ENCODE data around the gene KLRF2.

KLRF2 gene

GRCh38 chr12:9883175-9883574, 1.9 kb downstream of the KLRF2 start:
- no peak overlapping the region for H3K4me3 ChIP-seq (ENCODE audit: low read length)
- TF ChIP-seq, protein P1, sequence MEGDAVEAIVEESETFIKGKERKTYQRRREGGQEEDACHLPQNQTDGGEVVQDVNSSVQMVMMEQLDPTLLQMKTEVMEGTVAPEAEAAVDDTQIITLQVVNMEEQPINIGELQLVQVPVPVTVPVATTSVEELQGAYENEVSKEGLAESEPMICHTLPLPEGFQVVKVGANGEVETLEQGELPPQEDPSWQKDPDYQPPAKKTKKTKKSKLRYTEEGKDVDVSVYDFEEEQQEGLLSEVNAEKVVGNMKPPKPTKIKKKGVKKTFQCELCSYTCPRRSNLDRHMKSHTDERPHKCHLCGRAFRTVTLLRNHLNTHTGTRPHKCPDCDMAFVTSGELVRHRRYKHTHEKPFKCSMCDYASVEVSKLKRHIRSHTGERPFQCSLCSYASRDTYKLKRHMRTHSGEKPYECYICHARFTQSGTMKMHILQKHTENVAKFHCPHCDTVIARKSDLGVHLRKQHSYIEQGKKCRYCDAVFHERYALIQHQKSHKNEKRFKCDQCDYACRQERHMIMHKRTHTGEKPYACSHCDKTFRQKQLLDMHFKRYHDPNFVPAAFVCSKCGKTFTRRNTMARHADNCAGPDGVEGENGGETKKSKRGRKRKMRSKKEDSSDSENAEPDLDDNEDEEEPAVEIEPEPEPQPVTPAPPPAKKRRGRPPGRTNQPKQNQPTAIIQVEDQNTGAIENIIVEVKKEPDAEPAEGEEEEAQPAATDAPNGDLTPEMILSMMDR (conservative IDR thresholded peaks at IDR 0.05; ENCODE audit: low read depth, low read length) = no peak
- no peak for DNase-seq (ENCODE audit: low read depth)

DNA sequence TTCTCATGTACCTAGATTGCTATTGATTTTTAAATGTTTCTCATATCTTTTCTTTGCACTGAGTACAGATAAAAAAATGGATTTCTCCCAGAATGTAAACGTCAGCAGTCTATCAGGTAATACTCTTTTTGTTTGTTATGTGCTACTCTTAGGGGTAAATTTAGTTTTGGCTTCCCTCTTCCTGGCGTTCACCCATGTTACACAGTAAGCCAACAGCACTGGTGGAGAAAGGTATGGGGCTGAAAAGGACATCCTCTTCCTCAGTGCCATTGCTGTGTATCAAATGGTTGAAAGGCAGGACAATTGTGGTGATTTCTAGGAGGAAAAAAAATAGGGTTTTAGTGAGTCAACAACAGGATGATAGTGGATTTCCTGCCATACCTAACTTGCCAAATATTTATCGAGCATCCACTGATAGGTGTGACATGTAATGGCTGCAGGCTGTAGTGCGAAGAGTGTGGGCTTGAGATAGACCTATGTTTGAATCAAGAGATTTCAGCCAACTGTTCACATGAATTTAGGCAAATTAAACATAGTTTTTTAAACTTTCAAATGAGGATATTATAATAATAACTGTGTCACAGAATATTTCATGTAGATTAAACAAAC, 7.5 kb downstream of the KLRF2 start:
- TF ChIP-seq, protein P1 (conservative IDR thresholded peaks at IDR 0.05; ENCODE audit: low read depth, low read length) = no peak
- no peak overlapping the region for H3K4me3 ChIP-seq (ENCODE audit: low read length)
- no peak for DNase-seq (ENCODE audit: low read depth)

DNA sequence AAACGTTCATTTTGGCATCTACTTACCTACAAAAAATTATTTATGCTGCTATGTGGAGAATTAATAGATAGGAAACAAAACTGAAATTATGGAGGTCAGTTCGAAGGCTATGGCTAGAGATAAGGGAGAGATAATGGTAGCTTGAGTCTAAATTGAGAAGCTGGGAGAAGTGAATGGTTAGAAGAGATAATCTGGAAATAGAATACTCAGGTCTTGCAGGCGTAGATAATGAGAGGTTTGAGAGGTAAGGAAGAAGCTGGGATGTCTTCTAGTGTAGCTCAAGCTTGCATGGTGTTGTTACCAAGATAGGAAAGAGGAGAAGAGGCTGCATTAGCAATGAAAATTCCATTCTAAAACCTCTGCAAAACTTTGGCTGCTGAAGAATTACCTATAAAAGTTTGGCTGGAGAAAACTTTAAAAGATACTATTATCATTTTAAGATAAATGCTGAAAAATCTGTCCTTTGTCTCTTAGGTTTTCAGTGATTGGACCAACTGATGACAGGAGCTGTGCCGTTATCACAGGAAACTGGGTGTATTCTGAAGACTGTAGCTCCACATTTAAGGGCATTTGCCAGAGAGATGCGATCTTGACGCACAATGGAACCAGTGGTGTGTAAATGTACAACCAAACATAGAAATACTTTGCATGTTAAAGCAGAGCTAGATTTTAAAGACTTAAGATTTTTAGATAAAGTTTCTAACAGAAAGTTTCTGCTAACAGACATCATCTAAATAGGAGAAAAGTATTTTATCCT, 14.1 kb downstream of the KLRF2 start:
- TF ChIP-seq, protein P1 (conservative IDR thresholded peaks at IDR 0.05; ENCODE audit: low read depth, low read length) = no peak
- H3K4me3 ChIP-seq (ENCODE audit: low read length) = no peak overlapping the region
- DNase-seq (ENCODE audit: low read depth) = no peak

DNA sequence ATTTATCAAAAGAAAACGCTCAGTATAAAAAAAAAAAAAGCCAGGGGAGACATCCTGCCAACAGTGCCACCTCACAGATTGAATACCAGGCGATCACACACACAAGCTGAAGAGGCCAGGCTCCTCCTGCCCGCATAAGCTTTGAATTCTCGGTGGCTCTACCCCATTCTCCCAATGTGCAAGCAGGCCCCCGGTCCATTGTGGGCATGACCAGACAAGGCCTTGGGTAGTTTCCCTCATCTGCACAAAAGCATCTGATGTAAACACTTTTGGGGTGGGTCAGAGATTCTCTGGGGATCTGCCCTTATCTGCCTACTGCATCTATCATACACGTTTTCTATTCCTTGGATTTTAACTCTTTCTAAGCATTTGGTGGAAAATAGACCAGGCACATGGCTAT, 16.2 kb downstream of the KLRF2 start:
- no peak overlapping the region for H3K4me3 ChIP-seq (ENCODE audit: low read length)
- DNase-seq (ENCODE audit: low read depth) = no peak
- TF ChIP-seq, protein P1 (conservative IDR thresholded peaks at IDR 0.05; ENCODE audit: low read depth, low read length) = no peak

GRCh38 chr12:9899209-9899608, 17.9 kb downstream of the KLRF2 start:
- H3K4me3 ChIP-seq (ENCODE audit: low read length) = no peak overlapping the region
- TF ChIP-seq, protein P1 (conservative IDR thresholded peaks at IDR 0.05; ENCODE audit: low read depth, low read length) = no peak
- no peak for DNase-seq (ENCODE audit: low read depth)

DNA sequence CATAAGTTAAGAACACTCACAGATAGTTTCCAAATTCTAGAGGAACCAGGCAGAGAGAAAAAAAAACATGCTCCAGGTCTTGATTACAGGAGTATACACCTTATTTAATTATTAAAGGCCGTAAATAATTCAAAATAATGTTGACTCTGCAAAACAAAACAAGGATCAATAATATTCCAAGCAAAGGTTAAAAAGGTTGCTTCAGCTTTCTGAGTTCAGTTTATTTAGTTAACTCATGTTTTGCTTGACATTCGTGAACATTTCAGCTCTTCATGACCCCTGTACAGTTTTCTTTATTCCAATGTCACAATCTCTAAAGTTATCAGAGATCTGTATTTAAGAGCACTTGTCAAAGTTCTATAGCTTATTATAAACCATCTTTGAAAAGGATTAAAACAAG, 19.6 kb downstream of the KLRF2 start:
- TF ChIP-seq, protein P1 (conservative IDR thresholded peaks at IDR 0.05; ENCODE audit: low read depth, low read length) = no peak
- no peak overlapping the region for H3K4me3 ChIP-seq (ENCODE audit: low read length)
- no peak for DNase-seq (ENCODE audit: low read depth)
